Astrocyte (in vitro differentiated cells and primary cell): Measurements from ENCODE around the gene CUEDC1. TPM values are rescaled to one million over a fixed set of nuclear protein-coding genes. Genes with fewer than 3 reads are reported as not detected.

ENCODE experiments used
- DNase-seq: peaks from one replicate; pipeline ENCODE4 v3.0.0-alpha.2; 2010; ENCODE audit warnings: low read depth
- FAIRE-seq: peaks from 2 replicates; lab custom pipeline; 2011; peaks lifted over from hg19 to GRCh38; lab: Jason Lieb, UNC
- H2AFZ ChIP-seq: 2 replicates; pipeline ENCODE4 v1.6.0; 2012; ENCODE audit warnings: low read depth, low read length, inconsistent platforms
- H3K27ac ChIP-seq: 2 replicates; pipeline ENCODE4 v1.5.1; 2011; ENCODE audit warnings: low read depth, low read length, inconsistent platforms
- H3K27me3 ChIP-seq: 2 replicates; pipeline ENCODE4 v1.6.0; 2011; ENCODE audit warnings: low read length, inconsistent platforms; ENCODE audit not compliant: insufficient read depth
- H3K36me3 ChIP-seq: 2 replicates; pipeline ENCODE4 v1.5.1; 2011; ENCODE audit warnings: low read length, inconsistent platforms; ENCODE audit not compliant: insufficient read depth
- H3K4me1 ChIP-seq: 2 replicates; pipeline ENCODE4 v1.5.1; 2011; ENCODE audit warnings: low read length, inconsistent platforms; ENCODE audit not compliant: insufficient read depth
- H3K4me2 ChIP-seq: 2 replicates; pipeline ENCODE4 v1.6.0; 2012; ENCODE audit warnings: low read length, inconsistent platforms
- H3K4me3 ChIP-seq: 2 replicates; pipeline ENCODE4 v1.5.1; 2011; ENCODE audit warnings: low read depth, mild to moderate bottlenecking, low read length, inconsistent platforms; ENCODE audit not compliant: insufficient read depth
- H3K79me2 ChIP-seq: 2 replicates; pipeline ENCODE4 v1.6.0; 2012; ENCODE audit warnings: mild to moderate bottlenecking, low read length, inconsistent platforms; ENCODE audit not compliant: insufficient read depth
- H3K9ac ChIP-seq: 2 replicates; pipeline ENCODE4 v1.6.0; 2012; ENCODE audit warnings: mild to moderate bottlenecking, low read length, inconsistent platforms
- H3K9me3 ChIP-seq: 2 replicates; pipeline ENCODE4 v1.5.1; 2012; ENCODE audit warnings: low read depth, mild to moderate bottlenecking, low read length, inconsistent platforms; ENCODE audit not compliant: insufficient read depth
- H4K20me1 ChIP-seq: 2 replicates; pipeline ENCODE4 v1.6.0; 2012; ENCODE audit warnings: low read length, inconsistent platforms; ENCODE audit not compliant: insufficient read depth
- H3K27ac Mint-ChIP-seq: one replicate; pipeline ENCODE4 v1.8.0; 2021; ENCODE audit warnings: mild to moderate bottlenecking, mixed read lengths; ENCODE audit not compliant: unreplicated experiment
- H3K27me3 Mint-ChIP-seq: one replicate; pipeline ENCODE4 v1.8.0; 2021; ENCODE audit warnings: low read depth, mixed read lengths; ENCODE audit not compliant: unreplicated experiment
- H3K36me3 Mint-ChIP-seq: one replicate; pipeline ENCODE4 v1.8.0; 2021; ENCODE audit warnings: low read depth, mixed read lengths; ENCODE audit not compliant: unreplicated experiment
- H3K4me1 Mint-ChIP-seq: one replicate; pipeline ENCODE4 v1.8.0; 2021; ENCODE audit warnings: low read depth, mixed read lengths; ENCODE audit not compliant: unreplicated experiment
- H3K4me3 Mint-ChIP-seq: one replicate; pipeline ENCODE4 v1.8.0; 2021; ENCODE audit warnings: mild to moderate bottlenecking, moderate library complexity, mixed read lengths; ENCODE audit not compliant: unreplicated experiment
- H3K9me3 Mint-ChIP-seq: one replicate; pipeline ENCODE4 v1.8.0; 2021; ENCODE audit warnings: mild to moderate bottlenecking, mixed read lengths; ENCODE audit not compliant: unreplicated experiment
- EZH2 ChIP-seq: IDR thresholded peaks from 2 replicates; pipeline ENCODE4 v1.6.1; 2012; ENCODE audit warnings: mild to moderate bottlenecking, low read length, inconsistent platforms; ENCODE audit not compliant: insufficient read depth
- total RNA-seq: library from RNA; stranded (reverse); gene quantifications from 2 replicates; pipeline ENCODE4 v1.2.1, GENCODE V29; 2021
- TF ChIP-seq, protein P1 (sequence below): IDR thresholded peaks from 2 replicates; pipeline ENCODE4 v1.5.1; 2011; ENCODE audit warnings: low read depth, mild to moderate bottlenecking, inconsistent platforms, low read length, moderate library complexity; ENCODE audit not compliant: insufficient read depth

The CUEDC1 gene
- total RNA-seq, 1 donor from 2014 or later: 43.7 TPM

DNA sequence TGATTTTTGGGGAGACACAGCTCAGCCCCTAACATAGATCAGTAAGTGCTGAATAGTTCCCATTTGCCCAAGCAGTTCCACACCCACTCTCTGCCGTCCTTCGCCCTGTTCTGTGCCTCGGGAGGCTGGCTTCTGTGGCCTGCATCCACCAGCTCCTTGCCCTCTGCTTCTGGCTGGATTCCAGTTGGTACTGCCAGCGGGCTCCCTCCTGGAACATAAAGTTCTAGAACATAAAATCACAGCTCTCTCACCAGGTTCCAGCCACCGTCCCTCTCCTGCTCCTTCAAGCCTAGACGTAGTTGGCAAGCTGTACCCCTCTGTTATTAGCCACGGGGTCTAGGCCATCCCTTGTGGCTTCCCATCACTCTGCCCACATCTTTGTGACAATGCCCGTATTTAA, 101.5 kb downstream of the CUEDC1 start:
- no peaks in the 10 kb centered on the region for H3K27me3 Mint-ChIP-seq
- no peak for FAIRE-seq
- H3K27ac Mint-ChIP-seq: no peak overlapping the region

DNA sequence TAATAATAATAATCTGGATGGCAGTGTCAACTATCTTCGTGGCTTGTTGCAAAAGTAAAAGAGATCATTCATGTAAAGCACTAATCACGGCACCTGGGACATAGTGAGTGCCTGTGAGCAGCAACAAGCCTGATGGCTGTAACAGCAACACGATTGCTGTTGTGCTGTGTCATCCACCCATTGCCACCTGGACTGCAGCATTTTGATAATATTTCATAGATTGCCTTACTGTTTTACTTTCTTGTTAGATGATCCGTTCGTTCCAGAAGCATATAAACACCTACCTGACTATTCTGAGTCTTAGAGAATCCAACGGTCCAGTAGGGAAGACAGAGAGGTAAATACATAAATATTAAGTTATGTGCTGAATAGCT, 102.3 kb downstream of the CUEDC1 start:
- Histone ChIP-seq H2AFZ (no peak overlapping the region), H3K4me2 (no peak overlapping the region), H3K9me3 (no peaks in the 10 kb centered on the region), H3K27me3 (no peaks in the 10 kb centered on the region), H3K36me3 (no peaks in the 10 kb centered on the region), H3K27ac (no peak overlapping the region), H3K4me3 (no peak overlapping the region), H3K79me2 (peaks cover 20% of the 10 kb centered on the region), H3K9ac (no peak overlapping the region), H3K4me1 (peaks cover 18% of the 10 kb centered on the region), H4K20me1 (no peaks in the 10 kb centered on the region)
- Mint-ChIP-seq H3K4me1 (peaks cover 16% of the 10 kb centered on the region), H3K27ac (no peak overlapping the region), H3K9me3 (no peaks in the 10 kb centered on the region), H3K4me3 (no peak overlapping the region), H3K36me3 (no peaks in the 10 kb centered on the region), H3K27me3 (no peaks in the 10 kb centered on the region)
- no peak for TF ChIP-seq EZH2
- TF ChIP-seq, protein P1, sequence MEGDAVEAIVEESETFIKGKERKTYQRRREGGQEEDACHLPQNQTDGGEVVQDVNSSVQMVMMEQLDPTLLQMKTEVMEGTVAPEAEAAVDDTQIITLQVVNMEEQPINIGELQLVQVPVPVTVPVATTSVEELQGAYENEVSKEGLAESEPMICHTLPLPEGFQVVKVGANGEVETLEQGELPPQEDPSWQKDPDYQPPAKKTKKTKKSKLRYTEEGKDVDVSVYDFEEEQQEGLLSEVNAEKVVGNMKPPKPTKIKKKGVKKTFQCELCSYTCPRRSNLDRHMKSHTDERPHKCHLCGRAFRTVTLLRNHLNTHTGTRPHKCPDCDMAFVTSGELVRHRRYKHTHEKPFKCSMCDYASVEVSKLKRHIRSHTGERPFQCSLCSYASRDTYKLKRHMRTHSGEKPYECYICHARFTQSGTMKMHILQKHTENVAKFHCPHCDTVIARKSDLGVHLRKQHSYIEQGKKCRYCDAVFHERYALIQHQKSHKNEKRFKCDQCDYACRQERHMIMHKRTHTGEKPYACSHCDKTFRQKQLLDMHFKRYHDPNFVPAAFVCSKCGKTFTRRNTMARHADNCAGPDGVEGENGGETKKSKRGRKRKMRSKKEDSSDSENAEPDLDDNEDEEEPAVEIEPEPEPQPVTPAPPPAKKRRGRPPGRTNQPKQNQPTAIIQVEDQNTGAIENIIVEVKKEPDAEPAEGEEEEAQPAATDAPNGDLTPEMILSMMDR: no peak
- DNase-seq: no peak
- no peak for FAIRE-seq

More for the DNA sequence above, 101.5 kb downstream of the CUEDC1 start:
- no peaks in the 10 kb centered on the region for H3K9me3 Mint-ChIP-seq
- Histone ChIP-seq H4K20me1 (no peaks in the 10 kb centered on the region), H3K27ac (no peak overlapping the region), H3K9ac (no peak overlapping the region), H2AFZ (no peak overlapping the region), H3K4me2 (no peak overlapping the region), H3K79me2 (peaks cover 13% of the 10 kb centered on the region), H3K27me3 (no peaks in the 10 kb centered on the region), H3K36me3 (no peaks in the 10 kb centered on the region), H3K9me3 (no peaks in the 10 kb centered on the region), H3K4me3 (no peak overlapping the region), H3K4me1 (peaks cover 18% of the 10 kb centered on the region)
- H3K4me3 Mint-ChIP-seq: no peak overlapping the region
- H3K36me3 Mint-ChIP-seq: no peaks in the 10 kb centered on the region
- DNase-seq: no peak
- no peak for TF ChIP-seq EZH2
- TF ChIP-seq, protein P1: no peak
- peaks cover 14% of the 10 kb centered on the region for H3K4me1 Mint-ChIP-seq

DNA sequence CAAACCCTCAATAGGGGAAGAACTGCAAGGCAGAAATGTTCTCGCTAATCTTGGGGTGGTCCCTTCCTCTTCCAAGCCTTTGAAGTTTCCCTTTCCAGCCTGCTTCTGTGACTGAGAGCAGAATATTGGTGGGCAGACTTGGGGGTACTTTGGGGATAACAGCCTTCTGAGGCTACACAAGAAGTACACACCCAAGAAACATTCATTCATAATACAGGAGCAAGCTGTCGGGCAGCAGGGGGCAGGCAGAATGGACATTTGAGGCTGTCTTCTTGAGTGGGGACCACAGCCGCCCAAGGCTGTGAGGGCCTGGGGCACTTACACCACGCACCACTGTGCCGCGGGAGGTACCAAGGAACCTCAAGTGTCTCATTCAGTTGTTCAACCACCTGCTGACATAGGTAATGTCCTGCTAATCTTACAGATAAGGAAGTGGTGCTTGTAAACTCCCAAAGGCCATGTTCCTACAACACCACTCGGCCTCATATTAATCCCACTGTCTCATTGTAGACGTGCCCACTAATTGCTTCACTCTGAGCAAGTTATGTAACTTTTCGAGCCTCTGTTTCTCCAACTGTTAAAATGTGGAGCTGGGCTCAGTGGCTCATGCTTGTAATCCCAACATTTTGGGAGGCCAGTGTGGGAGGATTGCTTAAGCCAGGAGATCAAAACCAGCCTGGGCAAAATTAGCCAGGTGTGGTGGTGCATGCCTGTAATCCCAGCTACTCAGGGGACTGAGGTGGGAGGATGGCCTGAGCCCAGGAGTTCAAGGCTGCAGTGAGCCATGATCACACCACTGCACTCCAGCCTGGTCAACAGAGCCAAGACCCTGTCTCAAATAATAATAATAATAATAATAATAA, 102.9 kb downstream of the CUEDC1 start:
- DNase-seq (no peak), FAIRE-seq (no peak)
- no peaks in the 10 kb centered on the region for H3K9me3 ChIP-seq
- H3K36me3 Mint-ChIP-seq: no peaks in the 10 kb centered on the region
- H3K27me3 Mint-ChIP-seq: no peaks in the 10 kb centered on the region
- peak overlapping the region; percentile 7 for H3K27ac Mint-ChIP-seq
- no peaks in the 10 kb centered on the region for H4K20me1 ChIP-seq
- H3K27me3 ChIP-seq: no peaks in the 10 kb centered on the region
- no peak overlapping the region for H3K4me2 ChIP-seq
- peaks cover 16% of the 10 kb centered on the region for H3K4me1 Mint-ChIP-seq
- no peak for TF ChIP-seq EZH2
- TF ChIP-seq, protein P1: no peak
- H3K79me2 ChIP-seq: peaks cover 23% of the 10 kb centered on the region
- peaks cover 18% of the 10 kb centered on the region for H3K4me1 ChIP-seq
- no peak overlapping the region for H2AFZ ChIP-seq
- no peak overlapping the region for H3K4me3 Mint-ChIP-seq
- no peaks in the 10 kb centered on the region for H3K9me3 Mint-ChIP-seq
- no peaks in the 10 kb centered on the region for H3K36me3 ChIP-seq
- no peak overlapping the region for H3K4me3 ChIP-seq
- no peak overlapping the region for H3K27ac ChIP-seq
- H3K9ac ChIP-seq: no peak overlapping the region
